HepG2 (cell line): ENCODE results near the gene SMPD1. TPM values are rescaled to one million over a fixed set of nuclear protein-coding genes. Genes with fewer than 3 reads are reported as not detected.

ENCODE experiments used
- FOXA1 ChIP-seq, 2 experiments: fragments of 450-650 bp in 1 of 2; sonication (generic) in 1 of 2; formaldehyde crosslinking in 1 of 2; IDR thresholded peaks; 2 replicates each; pipeline versions ENCODE4 v1.4.0 to v1.6.1; 2016 to 2020; ENCODE audit warnings: missing genetic modification reagents in 1 of 2
- FOXJ3 ChIP-seq: sonication (generic); formaldehyde crosslinking; IDR thresholded peaks from 2 replicates; pipeline ENCODE4 v1.4.0; 2020; ENCODE audit warnings: missing genetic modification reagents, mild to moderate bottlenecking, borderline replicate concordance
- MED1 ChIP-seq: sonication (generic); formaldehyde crosslinking; IDR thresholded peaks from 2 replicates; pipeline ENCODE4 v1.4.0; 2020; ENCODE audit warnings: missing genetic modification reagents
- NONO ChIP-seq, 2 experiments: fragments of 450-650 bp in 1 of 2; sonication (generic) in 1 of 2; formaldehyde crosslinking in 1 of 2; IDR thresholded peaks in 1 of 2; conservative IDR thresholded peaks in 1 of 2; 2 replicates each; pipeline versions ENCODE4 v1.6.1 to v1.8.0; 2017 to 2022; ENCODE audit warnings: mild to moderate bottlenecking in 1 of 2, missing genetic modification reagents in 1 of 2, moderate library complexity in 1 of 2
- NR2F2 ChIP-seq: IDR thresholded peaks from 2 replicates; pipeline ENCODE4 v1.6.1; 2012; ENCODE audit warnings: low read depth, inconsistent platforms, borderline replicate concordance
- RELA ChIP-seq: sonication (generic); formaldehyde crosslinking; IDR thresholded peaks from 2 replicates; pipeline ENCODE4 v1.4.0; 2020; ENCODE audit warnings: missing genetic modification reagents
- SOX13 ChIP-seq, 3 experiments: fragments of 450-650 bp in 1 of 3; sonication (generic) in 1 of 3; formaldehyde crosslinking in 1 of 3; IDR thresholded peaks in 2 of 3; conservative IDR thresholded peaks in 1 of 3; 2 replicates each; pipeline versions ENCODE4 v1.5.0 to v1.6.1; 2016 to 2020; ENCODE audit warnings: antibody characterized with exemption in 1 of 3, mild to moderate bottlenecking in 1 of 3, missing compliant biosample characterization in 1 of 3, missing genetic modification reagents in 1 of 3, moderate library complexity in 1 of 3
- ZFP1 ChIP-seq: IDR thresholded peaks from 2 replicates; pipeline ENCODE4 v1.6.1; 2016
- ZNF17 ChIP-seq: sonication (generic); formaldehyde crosslinking; IDR thresholded peaks from 2 replicates; pipeline ENCODE4 v1.5.0; 2020; ENCODE audit warnings: mild to moderate bottlenecking, missing genetic modification reagents
- ZNF564 ChIP-seq: sonication (generic); formaldehyde crosslinking; IDR thresholded peaks from 2 replicates; pipeline ENCODE4 v1.8.1; 2023; ENCODE audit warnings: mild to moderate bottlenecking, missing genetic modification reagents
- ZNF674 ChIP-seq: sonication (generic); formaldehyde crosslinking; IDR thresholded peaks from 2 replicates; pipeline ENCODE4 v1.5.0; 2020; ENCODE audit warnings: low read depth, mild to moderate bottlenecking, missing genetic modification reagents
- ZNF75D ChIP-seq: sonication (generic); formaldehyde crosslinking; IDR thresholded peaks from 2 replicates; pipeline ENCODE4 v1.8.1; 2023; ENCODE audit warnings: missing genetic modification reagents, mild to moderate bottlenecking, borderline replicate concordance
- ZUFSP ChIP-seq: sonication (generic); formaldehyde crosslinking; IDR thresholded peaks from 2 replicates; pipeline ENCODE4 v1.9.0; 2021; ENCODE audit warnings: missing genetic modification reagents, mild to moderate bottlenecking, borderline replicate concordance
- polyA plus RNA-seq, 8 experiments: library from polyadenylated mRNA; depleted of rRNA in 3 of 8; stranded (reverse) in 7 of 8; unstranded in 1 of 8; fragments of >200 nt; fragmentation: Illumina TruSeq in 4 of 8; extraction: Trizol in 4 of 8; gene quantifications; 2 replicates each; pipeline versions ENCODE4 v1.2.1 to v1.2.3, GENCODE V29; 2011 to 2016; ENCODE audit warnings: low read depth in 4 of 8, missing spikeins in 1 of 8, mixed read lengths in 1 of 8; ENCODE audit not compliant: insufficient read depth in 1 of 8
- total RNA-seq, 5 experiments: library from RNA; depleted of rRNA; stranded (reverse); fragments of >200 nt; fragmentation: Illumina TruSeq; extraction: Trizol; gene quantifications; 2 replicates each; pipeline ENCODE4 v1.2.3, GENCODE V29; 2016; ENCODE audit warnings: low read depth in 1 of 5
- TF ChIP-seq, protein P1 (sequence below): sonication (generic); formaldehyde crosslinking; IDR thresholded peaks from 2 replicates; pipeline ENCODE4 v1.5.1; 2020; ENCODE audit warnings: missing genetic modification reagents, mild to moderate bottlenecking, borderline replicate concordance
- TF ChIP-seq, protein P2 (sequence below): sonication (generic); formaldehyde crosslinking; IDR thresholded peaks from 2 replicates; pipeline ENCODE4 v1.4.0; 2020; ENCODE audit warnings: missing genetic modification reagents
- TF ChIP-seq, protein P3 (sequence below): sonication (generic); formaldehyde crosslinking; IDR thresholded peaks from 2 replicates; pipeline ENCODE4 v1.4.0; 2020; ENCODE audit warnings: missing genetic modification reagents, low read depth, mild to moderate bottlenecking, borderline replicate concordance
- TF ChIP-seq, protein P4 (sequence below): sonication (generic); formaldehyde crosslinking; IDR thresholded peaks from 2 replicates; pipeline ENCODE4 v1.4.0; 2020; ENCODE audit warnings: mild to moderate bottlenecking, missing genetic modification reagents

Gene SMPD1
- total and polyA plus RNA-seq, 2 of the 13 experiments (the other 11 are each of a cell fraction or from before 2014, with no cell fraction given), result 6.3 to 8.4 TPM

DNA sequence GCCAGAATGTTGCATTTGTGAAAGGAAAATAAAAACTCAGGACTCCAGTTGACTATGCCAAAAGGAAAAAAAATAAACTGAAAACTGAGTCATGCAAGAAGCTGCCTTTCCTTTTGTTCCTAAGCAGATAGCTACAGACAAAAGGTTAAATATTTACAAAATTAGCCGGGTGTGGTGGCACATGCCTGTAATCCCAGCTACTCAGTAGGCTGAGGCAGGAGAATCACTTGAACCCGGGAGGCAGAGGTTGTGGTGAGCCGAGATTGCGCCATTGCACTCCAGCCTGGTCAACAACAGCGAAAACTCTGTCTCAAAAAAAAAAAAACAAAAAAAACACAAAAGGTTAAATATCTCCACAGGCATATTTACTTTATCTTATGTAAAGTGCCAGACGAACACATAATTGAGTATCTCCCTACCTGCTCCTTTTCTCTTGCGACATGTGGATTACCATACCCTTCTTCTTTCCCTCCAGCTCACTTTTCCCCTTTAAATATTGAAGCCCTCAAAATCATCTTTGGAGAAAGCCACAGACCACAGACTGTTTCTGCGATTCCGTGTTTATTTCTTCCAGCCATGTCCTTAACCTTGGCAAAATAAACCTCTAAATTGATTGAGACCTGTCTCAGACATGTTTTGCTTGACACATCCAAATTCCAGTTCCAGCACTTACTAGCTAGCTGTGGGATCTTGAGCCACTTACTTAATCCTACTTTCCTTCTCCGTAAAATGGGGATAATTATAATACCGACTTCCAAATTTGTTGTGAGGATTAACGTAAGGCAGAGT, 2.3 kb upstream of the SMPD1 start (continued):
- TF ChIP-seq, protein P1, sequence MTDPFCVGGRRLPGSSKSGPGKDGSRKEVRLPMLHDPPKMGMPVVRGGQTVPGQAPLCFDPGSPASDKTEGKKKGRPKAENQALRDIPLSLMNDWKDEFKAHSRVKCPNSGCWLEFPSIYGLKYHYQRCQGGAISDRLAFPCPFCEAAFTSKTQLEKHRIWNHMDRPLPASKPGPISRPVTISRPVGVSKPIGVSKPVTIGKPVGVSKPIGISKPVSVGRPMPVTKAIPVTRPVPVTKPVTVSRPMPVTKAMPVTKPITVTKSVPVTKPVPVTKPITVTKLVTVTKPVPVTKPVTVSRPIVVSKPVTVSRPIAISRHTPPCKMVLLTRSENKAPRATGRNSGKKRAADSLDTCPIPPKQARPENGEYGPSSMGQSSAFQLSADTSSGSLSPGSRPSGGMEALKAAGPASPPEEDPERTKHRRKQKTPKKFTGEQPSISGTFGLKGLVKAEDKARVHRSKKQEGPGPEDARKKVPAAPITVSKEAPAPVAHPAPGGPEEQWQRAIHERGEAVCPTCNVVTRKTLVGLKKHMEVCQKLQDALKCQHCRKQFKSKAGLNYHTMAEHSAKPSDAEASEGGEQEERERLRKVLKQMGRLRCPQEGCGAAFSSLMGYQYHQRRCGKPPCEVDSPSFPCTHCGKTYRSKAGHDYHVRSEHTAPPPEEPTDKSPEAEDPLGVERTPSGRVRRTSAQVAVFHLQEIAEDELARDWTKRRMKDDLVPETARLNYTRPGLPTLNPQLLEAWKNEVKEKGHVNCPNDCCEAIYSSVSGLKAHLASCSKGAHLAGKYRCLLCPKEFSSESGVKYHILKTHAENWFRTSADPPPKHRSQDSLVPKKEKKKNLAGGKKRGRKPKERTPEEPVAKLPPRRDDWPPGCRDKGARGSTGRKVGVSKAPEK (CRISPR knock-in tag), result no peak
- TF ChIP-seq ZUFSP (CRISPR knock-in tag) (no peak), ZNF75D (CRISPR knock-in tag) (no peak), ZNF674 (CRISPR knock-in tag) (no peak), NR2F2 (peak; percentile 37; the same call in 1 of the 2 replicates), ZNF17 (no peak), ZFP1 (no peak), FOXJ3 (0 out of 2 replicates have a peak, but pooled peaks have one; percentile 23), MED1 (CRISPR knock-in tag) (0 out of 2 replicates have a peak, but pooled peaks have one; percentile 19), SOX13 (IDR thresholded peaks at IDR 0.05) (no peak), SOX13 (CRISPR knock-in tag; conservative IDR thresholded peaks at IDR 0.05 in 1 of 2, IDR thresholded peaks at IDR 0.05 in 1 of 2) (peak in 1 of 2 experiments; percentile 78; a peak in 2 of 4 replicates), ZNF564 (no peak), FOXA1 (IDR thresholded peaks at IDR 0.05) (0 out of 2 replicates have a peak, but pooled peaks have one; percentile 9), FOXA1 (CRISPR knock-in tag; IDR thresholded peaks at IDR 0.05) (peak; percentile 33; the same call in 1 of the 2 replicates), NONO (IDR thresholded peaks at IDR 0.05) (no peak), NONO (CRISPR knock-in tag; conservative IDR thresholded peaks at IDR 0.05) (no peak), RELA (CRISPR knock-in tag) (no peak)
- TF ChIP-seq, protein P2, sequence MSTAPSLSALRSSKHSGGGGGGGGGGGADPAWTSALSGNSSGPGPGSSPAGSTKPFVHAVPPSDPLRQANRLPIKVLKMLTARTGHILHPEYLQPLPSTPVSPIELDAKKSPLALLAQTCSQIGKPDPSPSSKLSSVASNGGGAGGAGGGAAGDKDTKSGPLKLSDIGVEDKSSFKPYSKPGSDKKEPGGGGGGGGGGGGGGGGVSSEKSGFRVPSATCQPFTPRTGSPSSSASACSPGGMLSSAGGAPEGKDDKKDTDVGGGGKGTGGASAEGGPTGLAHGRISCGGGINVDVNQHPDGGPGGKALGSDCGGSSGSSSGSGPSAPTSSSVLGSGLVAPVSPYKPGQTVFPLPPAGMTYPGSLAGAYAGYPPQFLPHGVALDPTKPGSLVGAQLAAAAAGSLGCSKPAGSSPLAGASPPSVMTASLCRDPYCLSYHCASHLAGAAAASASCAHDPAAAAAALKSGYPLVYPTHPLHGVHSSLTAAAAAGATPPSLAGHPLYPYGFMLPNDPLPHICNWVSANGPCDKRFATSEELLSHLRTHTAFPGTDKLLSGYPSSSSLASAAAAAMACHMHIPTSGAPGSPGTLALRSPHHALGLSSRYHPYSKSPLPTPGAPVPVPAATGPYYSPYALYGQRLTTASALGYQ (CRISPR knock-in tag), result 0 out of 2 replicates have a peak, but pooled peaks have one; percentile 23
- TF ChIP-seq, protein P3, sequence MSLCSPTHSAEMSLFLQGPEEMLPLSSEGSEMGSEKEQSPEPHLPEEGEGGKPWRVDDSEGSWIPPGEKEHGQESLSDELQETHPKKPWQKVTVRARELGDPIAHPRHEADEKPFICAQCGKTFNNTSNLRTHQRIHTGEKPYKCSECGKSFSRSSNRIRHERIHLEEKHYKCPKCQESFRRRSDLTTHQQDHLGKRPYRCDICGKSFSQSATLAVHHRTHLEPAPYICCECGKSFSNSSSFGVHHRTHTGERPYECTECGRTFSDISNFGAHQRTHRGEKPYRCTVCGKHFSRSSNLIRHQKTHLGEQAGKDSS (CRISPR knock-in tag), result no peak
- TF ChIP-seq, protein P4, sequence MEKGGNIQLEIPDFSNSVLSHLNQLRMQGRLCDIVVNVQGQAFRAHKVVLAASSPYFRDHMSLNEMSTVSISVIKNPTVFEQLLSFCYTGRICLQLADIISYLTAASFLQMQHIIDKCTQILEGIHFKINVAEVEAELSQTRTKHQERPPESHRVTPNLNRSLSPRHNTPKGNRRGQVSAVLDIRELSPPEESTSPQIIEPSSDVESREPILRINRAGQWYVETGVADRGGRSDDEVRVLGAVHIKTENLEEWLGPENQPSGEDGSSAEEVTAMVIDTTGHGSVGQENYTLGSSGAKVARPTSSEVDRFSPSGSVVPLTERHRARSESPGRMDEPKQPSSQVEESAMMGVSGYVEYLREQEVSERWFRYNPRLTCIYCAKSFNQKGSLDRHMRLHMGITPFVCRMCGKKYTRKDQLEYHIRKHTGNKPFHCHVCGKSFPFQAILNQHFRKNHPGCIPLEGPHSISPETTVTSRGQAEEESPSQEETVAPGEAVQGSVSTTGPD (CRISPR knock-in tag), result peak; percentile 51; the same call in 1 of the 2 replicates
